Stimulated activated CD4-positive, alpha-beta T cell treated with anti-CD3 and anti-CD28 coated beads, TNF-alpha, amount 100 ng/mL, for 1 hour (primary cell): ENCODE measurements around the gene LRRC27.

Experiments used
- DNase-seq, 3 donors: peaks; one replicate each; pipeline ENCODE4 v3.0.0-alpha.2; 2020; ENCODE audit warnings: low read depth in 3 of 3, low spot score in 1 of 3

LRRC27 gene

GRCh38 chr10:132423966-132424861, 92.2 kb downstream of the LRRC27 start:
- no peak for DNase-seq

GRCh38 chr10:132425029-132425756, 93.2 kb downstream of the LRRC27 start:
- no peak for DNase-seq

GRCh38 chr10:132425757-132426155, 93.8 kb downstream of the LRRC27 start:
- DNase-seq = no peak

- no peak for DNase-seq
Measured at GRCh38 chr10:132427006-132427771, 95.2 kb downstream of the LRRC27 start.

GRCh38 chr10:132427939-132428367, 96.0 kb downstream of the LRRC27 start:
- DNase-seq = no peak

GRCh38 chr10:132428486-132428995, 96.5 kb downstream of the LRRC27 start:
- no peak for DNase-seq
